HG03469 (cell line): ENCODE measurements around the gene IGFLR1.

Source experiments
- ATAC-seq: cut with Tn5 transposase; IDR thresholded peaks from one replicate; pipeline ENCODE4 v1.9.1; 2021; ENCODE audit warnings: mild to moderate bottlenecking, moderate library complexity, moderate number of reproducible peaks; ENCODE audit not compliant: unreplicated experiment

Gene IGFLR1

DNA sequence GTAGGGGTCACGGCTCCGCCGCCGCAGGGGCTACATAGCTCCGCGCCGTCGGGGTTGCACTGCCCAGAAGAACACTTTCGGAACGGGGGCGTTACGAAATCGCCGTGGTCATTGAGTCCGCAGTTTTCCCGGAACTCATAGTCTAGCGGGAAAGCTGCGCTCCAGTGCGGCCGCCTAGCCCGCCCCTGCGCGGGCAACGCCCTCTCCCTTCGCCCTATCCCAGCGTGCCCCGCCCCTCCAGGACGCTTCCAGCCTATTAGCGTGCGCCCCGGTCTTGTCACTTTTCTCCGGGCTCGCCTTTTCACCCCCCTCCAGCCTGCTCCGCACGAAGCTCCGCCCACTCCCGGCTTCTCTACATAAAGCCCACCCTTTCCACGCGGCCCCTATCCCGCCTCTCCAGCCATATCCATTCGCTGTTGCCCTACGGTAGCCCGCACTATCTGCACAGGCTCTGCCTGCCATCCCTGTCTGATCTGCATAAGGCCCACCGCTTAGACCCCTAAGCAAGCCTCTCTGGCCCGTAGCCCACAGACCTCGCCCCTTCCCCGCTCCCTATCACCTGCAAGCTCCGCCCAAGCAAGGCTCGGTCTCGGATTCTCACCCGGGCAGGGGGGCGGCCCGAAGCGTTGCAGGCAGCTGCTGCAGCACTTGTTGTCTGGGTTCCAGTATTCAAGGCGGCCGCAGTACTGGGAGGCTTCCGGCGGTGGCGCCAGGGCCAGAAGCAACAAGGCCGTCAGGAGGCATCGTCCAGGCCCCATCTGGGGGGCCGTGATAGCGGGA lies 1.6 kb downstream of the IGFLR1 start:
- peak; percentile 27 for ATAC-seq

DNA sequence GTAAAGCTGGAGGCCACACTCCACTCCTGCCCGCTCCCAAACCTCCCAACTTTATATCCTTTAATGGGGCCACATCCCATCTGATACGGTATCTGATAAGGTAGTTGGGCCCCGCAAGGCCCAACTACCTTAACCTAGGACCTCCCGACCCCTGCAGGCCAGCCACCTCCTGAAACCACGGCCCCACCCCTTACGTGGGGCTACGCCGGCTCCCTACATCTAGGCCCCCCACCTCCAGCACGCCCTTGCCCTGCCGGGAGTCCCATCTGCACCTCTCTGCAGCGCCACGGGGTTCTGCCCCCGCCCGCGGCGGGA lies 2.2 kb downstream of the IGFLR1 start:
- no peak for ATAC-seq

DNA sequence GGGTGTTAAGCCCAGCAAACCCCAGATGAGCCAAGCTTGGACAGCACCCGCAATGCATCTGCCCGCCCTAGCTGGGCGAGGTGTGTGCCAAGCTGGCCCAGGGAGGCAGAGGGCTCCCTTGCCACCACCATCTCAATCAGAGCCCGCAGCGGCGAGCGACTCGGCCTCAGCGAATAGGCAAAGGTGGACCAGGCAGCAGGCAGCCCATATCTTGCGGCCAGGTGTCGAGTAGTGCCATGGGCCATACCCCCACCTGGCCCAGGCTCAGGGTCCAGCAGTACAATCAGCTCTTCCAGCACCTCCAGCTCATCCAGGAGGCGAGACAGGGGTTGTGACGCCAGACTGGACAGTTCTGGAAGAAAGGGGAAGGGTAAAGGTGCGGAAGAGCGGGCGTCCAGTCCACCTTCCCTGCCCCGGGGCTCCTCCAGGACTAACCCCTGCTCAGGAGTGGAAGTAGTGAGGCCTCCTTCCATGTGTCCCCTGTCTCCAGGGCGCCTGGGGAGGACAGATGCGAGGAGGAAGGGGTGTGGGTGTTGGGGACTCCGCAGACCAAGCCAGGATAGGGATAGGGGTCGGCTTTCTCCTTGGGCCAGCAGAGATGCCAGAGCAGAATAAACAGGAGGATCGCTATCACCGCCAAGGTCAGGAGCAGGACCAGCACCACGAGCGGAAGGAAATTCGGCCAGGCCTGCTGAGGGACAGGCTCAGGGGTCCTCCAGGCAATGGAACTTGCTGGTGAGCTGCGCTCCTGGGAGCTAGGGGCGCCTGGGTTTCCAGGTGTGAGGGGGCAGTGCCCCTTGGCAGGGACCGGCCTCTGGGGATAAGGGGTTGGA lies 2.8 kb downstream of the IGFLR1 start:
- no peak for ATAC-seq

DNA sequence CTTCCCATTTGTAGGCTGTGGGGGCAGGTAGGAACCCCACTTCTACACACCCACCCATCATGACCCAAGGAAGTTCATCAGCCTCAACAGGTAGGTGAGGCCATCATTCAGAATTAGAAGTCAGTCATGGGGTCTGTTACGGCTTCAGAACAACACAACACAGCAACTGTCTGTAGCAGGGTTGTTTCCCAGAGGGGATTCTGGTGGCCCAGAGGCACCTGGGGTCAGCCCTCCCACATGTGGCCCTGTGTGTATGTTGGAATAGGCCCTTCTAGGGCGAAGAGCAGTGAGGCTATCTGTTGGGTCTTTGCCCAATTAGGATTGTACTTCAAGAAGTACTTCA lies 3.4 kb downstream of the IGFLR1 start:
- ATAC-seq = no peak

DNA sequence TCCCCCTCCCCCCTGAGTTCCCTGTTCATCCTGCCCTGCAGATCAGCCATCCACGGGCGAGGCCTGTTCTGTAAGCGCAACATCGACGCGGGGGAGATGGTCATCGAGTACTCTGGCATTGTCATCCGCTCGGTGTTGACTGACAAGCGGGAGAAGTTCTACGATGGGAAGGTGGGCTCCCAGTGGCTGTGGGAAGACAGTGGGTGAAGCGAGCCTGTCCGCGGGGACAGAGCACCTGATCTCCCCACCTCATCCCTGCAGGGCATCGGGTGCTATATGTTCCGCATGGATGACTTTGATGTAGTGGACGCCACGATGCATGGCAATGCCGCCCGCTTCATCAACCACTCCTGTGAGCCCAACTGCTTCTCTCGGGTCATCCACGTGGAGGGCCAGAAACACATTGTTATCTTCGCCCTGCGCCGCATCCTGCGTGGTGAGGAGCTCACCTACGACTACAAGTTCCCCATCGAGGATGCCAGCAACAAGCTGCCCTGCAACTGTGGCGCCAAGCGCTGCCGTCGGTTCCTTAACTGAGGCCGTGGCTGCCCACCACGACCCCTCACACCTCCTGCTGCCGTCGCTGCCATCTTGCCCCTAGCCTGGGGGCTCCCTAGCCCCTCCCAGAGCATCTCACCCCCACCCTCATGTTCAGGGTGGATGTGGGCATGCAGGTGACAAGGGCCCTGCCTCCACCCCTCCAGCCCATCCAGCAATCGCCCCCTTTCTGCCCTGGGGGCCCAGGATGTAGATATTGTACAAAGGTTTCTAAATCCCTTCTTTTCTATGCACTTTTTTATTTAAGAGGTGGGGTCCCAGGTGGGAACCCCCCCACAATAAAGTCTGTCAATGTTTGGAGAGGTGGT lies 4.0 kb downstream of the IGFLR1 start:
- ATAC-seq = no peak

DNA sequence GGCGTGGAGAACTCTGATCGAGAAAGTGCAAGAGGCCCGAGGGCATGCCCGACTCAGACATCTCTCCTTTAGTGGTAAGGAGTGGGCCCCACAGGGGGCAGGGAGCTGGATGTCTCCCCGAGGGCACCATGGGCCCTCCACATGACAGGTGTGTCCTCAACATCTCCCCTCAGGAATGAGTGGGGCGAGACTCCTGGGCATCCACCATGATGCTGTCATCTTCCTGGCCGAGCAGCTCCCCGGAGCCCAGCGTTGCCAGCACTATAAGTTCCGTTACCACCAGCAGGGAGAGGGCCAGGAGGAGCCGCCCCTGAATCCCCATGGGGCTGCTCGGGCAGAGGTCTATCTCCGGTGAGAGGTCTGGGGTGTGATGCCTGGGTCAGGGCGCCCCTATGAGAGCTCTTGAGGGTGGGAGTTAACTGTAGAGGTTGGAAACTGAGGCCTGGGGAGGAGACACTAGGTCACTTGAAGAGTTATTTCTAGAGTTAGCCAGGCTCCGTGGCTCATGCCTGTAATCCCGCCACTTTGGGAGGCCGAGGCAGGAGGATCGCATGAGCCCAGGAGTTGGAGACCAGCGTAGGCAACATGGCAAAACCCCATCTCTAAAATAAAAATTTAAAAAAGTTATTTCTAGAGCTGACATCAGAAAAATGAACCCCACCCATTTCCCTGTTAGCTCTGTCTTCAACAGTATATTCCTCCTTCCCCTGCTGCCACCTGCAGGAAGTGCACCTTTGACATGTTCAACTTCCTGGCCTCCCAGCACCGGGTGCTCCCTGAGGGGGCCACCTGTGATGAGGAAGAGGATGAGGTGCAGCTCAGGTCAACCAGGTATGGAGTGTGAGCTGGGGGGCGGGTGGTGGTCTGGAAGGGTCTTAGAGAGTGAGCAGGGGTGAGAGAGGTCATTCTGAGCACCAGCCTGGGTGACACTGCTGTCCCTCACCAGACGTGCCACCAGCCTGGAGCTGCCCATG lies 5.1 kb downstream of the IGFLR1 start:
- ATAC-seq = no peak

DNA sequence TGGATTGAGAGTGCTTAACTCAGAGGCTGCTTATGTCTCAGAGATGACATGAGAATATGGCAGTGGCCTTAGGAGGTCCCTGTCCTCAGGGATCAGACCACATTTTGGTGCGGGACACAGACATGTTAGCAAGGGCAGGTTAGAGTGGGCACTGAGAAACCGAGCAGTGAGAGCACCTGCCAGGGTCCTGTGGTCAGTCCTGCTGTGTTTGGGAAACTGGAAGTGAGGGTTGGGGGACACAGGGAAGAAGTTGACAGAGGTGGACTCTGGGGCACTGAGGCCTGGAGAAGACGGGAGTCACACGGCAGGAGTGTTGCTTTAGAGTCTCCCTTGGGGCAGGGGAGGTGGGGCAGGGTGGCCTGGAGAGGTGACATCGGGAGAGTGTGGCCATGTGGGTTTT lies 7.4 kb downstream of the IGFLR1 start:
- ATAC-seq = no peak

DNA sequence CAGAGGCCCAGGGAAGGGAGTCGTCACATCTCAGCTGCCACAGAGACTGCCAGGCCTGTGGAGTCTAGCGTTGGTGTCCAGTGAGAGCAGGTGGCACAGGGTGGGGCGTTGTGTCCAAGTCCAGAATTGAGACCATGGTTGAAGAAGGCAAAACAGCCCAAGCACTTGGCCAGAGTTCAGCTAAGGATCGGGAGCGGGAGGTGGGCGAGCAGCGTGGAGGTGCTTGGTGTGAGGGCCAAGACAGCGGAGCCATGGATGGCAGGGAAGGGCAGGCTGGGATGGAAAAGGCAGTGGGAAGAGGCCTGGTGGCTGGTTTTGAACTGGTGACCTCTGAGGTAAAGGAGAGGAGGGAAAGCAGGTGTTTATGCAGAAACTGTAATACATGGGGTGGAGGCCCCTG lies 8.0 kb downstream of the IGFLR1 start:
- no peak for ATAC-seq

DNA sequence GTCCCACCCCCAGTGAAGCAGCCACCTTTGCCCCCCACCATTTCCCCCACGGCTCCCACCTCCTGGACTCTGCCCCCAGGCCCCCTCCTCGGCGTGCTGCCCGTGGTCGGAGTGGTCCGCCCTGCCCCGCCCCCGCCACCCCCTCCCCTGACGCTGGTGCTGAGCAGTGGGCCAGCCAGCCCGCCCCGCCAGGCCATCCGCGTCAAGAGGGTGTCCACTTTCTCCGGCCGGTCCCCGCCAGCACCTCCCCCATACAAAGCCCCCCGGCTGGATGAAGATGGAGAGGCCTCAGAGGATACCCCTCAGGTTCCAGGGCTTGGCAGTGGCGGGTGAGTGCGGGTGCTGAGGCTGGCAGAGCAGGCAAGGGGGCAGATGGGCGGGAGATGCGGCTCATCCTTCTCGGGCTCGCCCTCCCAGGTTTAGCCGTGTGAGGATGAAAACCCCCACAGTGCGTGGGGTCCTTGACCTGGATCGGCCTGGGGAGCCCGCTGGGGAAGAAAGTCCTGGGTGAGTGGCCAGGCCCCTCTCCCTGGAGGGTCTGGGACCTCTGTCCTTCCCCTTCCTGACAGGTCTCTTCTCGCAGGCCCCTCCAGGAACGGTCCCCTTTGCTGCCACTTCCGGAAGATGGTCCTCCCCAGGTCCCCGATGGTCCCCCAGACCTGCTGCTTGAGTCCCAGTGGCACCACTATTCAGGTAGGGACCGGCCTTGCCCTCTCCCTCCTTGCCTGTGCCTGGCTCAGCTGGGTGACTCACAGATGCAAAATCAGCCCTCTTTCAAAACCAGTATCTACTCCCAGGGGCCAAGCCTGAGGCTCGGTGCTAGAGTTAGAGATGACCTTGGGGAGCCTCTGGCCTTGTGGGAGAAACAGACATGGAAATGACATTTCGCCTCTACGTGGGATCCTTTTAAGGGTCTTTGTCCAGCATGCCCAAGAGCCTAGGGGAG lies 8.8 kb downstream of the IGFLR1 start:
- ATAC-seq = no peak

DNA sequence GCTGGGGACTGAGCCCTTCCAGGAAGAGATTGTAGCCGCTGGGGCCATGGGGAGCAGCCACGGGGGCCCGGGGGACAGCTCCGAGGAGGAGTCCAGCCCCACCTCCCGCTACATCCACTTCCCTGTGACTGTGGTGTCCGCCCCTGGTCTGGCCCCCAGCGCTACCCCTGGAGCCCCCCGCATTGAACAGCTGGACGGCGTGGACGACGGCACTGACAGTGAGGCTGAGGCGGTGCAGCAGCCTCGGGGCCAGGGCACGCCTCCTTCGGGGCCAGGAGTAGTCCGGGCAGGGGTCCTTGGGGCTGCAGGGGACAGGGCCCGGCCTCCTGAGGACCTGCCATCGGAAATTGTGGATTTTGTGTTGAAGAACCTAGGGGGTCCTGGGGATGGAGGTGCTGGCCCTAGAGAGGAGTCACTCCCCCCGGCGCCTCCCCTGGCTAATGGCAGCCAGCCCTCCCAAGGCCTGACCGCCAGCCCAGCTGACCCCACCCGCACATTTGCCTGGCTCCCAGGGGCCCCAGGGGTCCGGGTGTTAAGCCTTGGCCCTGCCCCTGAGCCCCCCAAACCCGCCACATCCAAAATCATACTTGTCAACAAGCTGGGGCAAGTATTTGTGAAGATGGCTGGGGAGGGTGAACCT lies 9.6 kb downstream of the IGFLR1 start:
- ATAC-seq = no peak

DNA sequence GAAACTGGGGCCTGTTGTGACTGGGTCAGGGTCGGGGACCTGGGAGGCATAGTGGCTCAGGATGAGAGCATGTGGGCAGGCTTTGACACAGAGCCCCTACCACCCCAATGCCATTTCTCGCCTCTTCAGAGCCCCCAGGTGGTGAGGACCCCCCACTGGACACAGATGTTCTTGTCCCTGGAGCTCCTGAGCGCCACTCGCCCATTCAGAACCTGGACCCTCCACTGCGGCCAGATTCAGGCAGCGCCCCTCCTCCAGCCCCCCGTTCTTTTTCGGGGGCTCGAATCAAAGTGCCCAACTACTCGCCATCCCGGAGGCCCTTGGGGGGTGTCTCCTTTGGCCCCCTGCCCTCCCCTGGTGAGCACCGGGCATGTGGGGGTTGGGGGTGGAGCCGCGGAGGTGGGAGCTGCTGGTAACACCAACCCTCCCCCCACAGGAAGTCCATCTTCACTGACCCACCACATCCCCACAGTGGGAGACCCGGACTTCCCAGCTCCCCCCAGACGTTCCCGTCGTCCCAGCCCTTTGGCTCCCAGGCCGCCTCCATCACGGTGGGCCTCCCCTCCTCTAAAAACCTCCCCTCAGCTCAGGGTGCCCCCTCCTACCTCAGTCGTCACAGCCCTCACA lies 10.4 kb downstream of the IGFLR1 start:
- ATAC-seq = no peak

DNA sequence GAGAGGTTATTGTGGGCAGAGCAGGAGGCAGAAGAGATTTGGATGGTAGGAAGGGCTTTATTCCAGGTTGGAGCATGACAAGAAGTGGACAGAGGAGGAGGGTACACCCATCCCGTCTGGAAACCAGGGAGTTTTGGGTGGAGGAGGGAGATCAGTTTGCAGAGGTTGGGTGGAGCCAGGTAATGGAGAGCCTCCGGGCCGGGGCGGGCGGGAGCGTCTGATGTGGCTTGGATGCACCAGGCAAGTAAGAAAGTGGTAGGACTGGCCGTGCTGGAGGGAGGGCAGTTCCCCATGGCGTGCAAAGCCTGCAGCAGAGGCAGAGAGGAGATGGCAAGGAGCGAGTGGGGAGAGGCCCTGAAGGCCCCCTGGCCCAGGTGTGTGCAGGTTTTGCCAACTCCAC lies 10.9 kb downstream of the IGFLR1 start:
- no peak for ATAC-seq

DNA sequence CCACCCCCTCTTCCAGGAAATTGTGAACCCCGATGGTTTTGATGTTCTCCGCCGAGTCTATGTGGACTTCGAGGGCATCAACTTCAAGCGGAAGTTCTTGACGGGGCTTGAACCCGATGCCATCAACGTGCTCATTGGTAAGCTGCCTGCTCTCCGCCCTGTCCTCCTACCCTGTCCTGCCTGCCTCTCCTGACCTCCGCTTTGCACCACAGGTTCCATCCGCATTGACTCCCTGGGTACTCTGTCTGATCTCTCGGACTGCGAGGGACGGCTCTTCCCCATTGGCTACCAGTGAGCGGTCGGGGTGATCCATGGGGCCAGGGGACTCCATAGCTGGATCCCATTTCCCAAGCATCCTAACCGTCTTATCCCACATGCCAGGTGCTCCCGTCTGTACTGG lies 11.9 kb downstream of the IGFLR1 start:
- ATAC-seq = no peak

DNA sequence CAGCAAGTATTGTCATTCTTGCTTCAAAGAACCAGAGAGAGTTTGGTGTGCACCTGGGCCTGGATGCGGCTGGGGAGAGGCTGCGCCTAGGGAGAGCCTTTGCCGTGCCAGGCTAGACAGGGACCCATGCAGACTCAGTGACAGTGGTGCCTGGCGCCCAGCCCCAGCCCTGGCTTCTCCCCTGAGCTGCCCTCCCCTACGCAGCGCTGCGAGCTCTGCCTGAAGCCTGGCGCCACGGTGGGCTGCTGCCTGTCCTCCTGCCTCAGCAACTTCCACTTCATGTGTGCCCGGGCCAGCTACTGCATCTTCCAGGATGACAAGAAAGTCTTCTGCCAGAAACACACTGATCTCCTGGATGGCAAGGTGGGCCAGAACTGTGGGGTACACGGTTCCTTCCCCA lies 12.5 kb downstream of the IGFLR1 start:
- ATAC-seq = no peak

DNA sequence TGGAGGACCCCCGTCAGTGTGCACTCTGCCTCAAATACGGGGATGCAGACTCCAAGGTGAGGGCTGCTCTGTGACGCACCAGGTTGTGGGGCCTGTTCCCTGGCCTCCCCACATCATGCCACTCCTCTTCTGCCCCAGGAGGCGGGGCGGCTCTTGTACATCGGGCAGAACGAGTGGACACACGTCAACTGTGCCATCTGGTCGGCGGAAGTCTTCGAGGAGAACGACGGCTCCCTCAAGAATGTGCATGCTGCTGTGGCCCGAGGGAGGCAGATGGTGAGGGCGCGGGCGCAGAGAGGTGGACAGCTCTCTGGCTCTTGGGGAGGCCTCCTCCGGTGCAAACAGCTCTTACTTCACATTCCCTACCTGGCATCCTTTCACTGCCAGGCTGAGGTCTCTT lies 13.2 kb downstream of the IGFLR1 start:
- no peak for ATAC-seq

DNA sequence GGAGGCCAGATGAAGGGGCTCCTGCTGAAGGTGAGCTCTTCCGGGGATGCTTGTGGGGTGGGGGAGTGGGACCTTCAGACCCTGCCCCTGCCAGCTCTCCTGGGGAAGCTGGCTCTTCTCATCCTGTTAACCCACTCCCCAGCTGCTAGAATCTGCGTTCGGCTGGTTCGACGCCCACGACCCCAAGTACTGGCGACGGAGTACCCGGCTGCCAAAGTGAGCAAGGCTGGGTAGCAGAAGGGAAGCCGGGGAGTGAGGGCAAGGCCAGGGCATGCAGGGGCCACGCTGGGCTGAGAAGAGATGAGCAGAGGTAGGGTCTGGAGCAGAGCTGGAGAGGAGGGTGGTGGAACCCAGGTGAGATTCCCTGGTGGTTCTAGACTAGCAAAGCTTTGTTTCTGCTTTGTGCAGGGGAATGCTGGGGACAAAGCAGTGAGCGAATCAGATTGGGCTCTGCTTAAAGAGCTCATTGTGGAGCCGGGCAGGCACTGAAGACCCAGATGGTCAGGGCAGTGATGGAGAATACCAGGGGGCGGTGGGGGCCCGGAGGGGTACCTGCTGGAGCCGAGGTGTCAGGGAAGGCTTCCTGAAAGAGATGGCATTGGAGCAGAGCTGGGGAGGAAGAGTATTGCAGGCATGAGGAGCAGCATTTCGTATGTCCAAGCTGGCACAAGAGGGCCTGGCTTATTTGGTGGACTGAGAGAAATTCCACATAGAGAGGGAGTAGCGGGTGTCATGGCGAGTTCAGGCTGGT lies 14.1 kb downstream of the IGFLR1 start:
- no peak for ATAC-seq

DNA sequence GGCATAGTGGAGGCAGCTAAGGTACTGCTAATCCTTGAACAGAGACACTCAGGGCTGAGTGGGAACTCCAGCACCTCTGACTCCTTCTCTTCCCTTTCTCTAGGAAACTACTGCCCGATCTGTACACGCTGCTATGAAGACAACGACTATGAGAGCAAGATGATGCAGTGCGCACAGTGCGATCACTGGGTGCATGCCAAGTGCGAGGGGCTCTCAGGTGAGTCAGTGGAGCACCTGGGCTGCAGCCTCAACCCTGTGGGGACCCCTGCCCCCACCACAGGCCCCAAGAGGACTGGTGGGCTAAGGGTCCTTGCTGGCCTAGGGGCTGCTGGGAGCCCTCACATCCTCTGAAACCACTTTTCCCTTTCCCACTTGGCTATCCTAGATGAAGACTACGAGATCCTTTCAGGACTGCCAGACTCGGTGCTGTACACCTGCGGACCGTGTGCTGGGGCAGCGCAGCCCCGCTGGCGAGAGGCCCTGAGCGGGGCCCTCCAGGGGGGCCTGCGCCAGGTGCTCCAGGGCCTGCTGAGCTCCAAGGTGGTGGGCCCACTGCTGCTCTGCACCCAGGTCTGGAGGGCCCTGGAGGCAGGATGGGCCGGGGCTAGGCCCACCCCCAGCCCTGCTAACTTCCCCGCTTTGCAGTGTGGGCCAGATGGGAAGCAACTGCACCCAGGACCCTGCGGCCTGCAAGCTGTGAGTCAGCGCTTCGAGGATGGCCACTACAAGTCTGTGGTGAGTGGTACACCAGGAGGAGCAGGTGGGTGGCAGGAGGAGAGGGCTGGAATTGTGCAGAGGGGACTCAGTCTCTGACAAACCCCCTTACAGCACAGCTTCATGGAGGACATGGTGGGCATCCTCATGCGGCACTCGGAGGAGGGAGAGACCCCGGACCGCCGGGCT lies 14.9 kb downstream of the IGFLR1 start:
- ATAC-seq = no peak
